ENCODE data around the gene MAP3K7CL.
"Not testable (repeated sequence)": the region's sequence is repeated elsewhere in the genome, so short reads cannot be mapped to it uniquely, and the experiment has no call there.

MAP3K7CL gene

GRCh38 chr21:29135481-29135880 lies 5.0 kb downstream of the MAP3K7CL start:
- DNase-seq, result no peak

GRCh38 chr21:29136033-29136432 lies 5.6 kb downstream of the MAP3K7CL start:
- DNase-seq, result no peak

GRCh38 chr21:29144736-29145353 lies 14.4 kb downstream of the MAP3K7CL start:
- peak in 1 of 2 experiments; percentile 25 for DNase-seq

- DNase-seq, result peak; percentile 96 to 97
Observed at GRCh38 chr21:29145354-29145782, 14.9 kb downstream of the MAP3K7CL start.

- DNase-seq, result peak; percentile 36 to 65
Observed at GRCh38 chr21:29145852-29146453, 15.5 kb downstream of the MAP3K7CL start.

- DNase-seq, result no peak
Observed at GRCh38 chr21:29146726-29147125, 16.3 kb downstream of the MAP3K7CL start.

GRCh38 chr21:29148530-29148929 lies 18.1 kb downstream of the MAP3K7CL start:
- DNase-seq, result peak; percentile 44 to 68

GRCh38 chr21:29149808-29150425 lies 19.5 kb downstream of the MAP3K7CL start:
- DNase-seq, result peak in 1 of 2 experiments; percentile 36

- no peak for DNase-seq
Observed at GRCh38 chr21:29151931-29152330, 21.5 kb downstream of the MAP3K7CL start.

GRCh38 chr21:29152916-29153315 lies 22.5 kb downstream of the MAP3K7CL start:
- DNase-seq, result peak in 1 of 2 experiments; percentile 42

GRCh38 chr21:29154270-29154669 lies 23.8 kb downstream of the MAP3K7CL start:
- no peak for DNase-seq

- DNase-seq, result no peak
Observed at GRCh38 chr21:29155118-29155932, 24.9 kb downstream of the MAP3K7CL start.

GRCh38 chr21:29155933-29156260 lies 25.5 kb downstream of the MAP3K7CL start:
- DNase-seq, result no peak

GRCh38 chr21:29157080-29157479 lies 26.6 kb downstream of the MAP3K7CL start:
- no peak for DNase-seq

GRCh38 chr21:29159842-29160241 lies 29.4 kb downstream of the MAP3K7CL start:
- no peak for DNase-seq

- not testable (repeated sequence) for DNase-seq
Observed at GRCh38 chr21:29162825-29163224, 32.4 kb downstream of the MAP3K7CL start.

GRCh38 chr21:29163341-29164115 lies 33.1 kb downstream of the MAP3K7CL start:
- peak in 1 of 2 experiments; percentile 56 for DNase-seq

- peak; percentile 62 to 81 for DNase-seq
Observed at GRCh38 chr21:29164323-29164942, 34.0 kb downstream of the MAP3K7CL start.

- DNase-seq, result no peak
Observed at GRCh38 chr21:29166323-29166722, 35.9 kb downstream of the MAP3K7CL start.

- peak; percentile 49 to 90 for DNase-seq
Observed at GRCh38 chr21:29166853-29167252, 36.4 kb downstream of the MAP3K7CL start.

- DNase-seq, result not testable (repeated sequence)
Observed at GRCh38 chr21:29167481-29167880, 37.0 kb downstream of the MAP3K7CL start.

GRCh38 chr21:29168891-29169315 lies 38.5 kb downstream of the MAP3K7CL start:
- no peak for DNase-seq
